Measurements from ENCODE around the gene ARL4C. TPM values are rescaled to one million over a fixed set of nuclear protein-coding genes. Genes with fewer than 3 reads are reported as not detected.

Gene ARL4C
- total RNA-seq, 1 experiment from 2014 or later, result 43.2 TPM

GRCh38 chr2:234483568-234484251 lies 13.2 kb downstream of the ARL4C start:
- no peak for DNase-seq (ENCODE audit: low read depth)
- in situ Hi-C loops (cut with HindIII; ENCODE audit: low pct_unique_long_range_greater_than_20kb, low sequenced_read_pairs), result no loop called here

GRCh38 chr2:234481301-234481700 lies 15.6 kb downstream of the ARL4C start:
- no peak for DNase-seq (ENCODE audit: low read depth)
- in situ Hi-C loops (cut with HindIII; ENCODE audit: low pct_unique_long_range_greater_than_20kb, low sequenced_read_pairs), result no loop called here

- DNase-seq (ENCODE audit: low read depth), result no peak
- in situ Hi-C loops (cut with HindIII; ENCODE audit: low pct_unique_long_range_greater_than_20kb, low sequenced_read_pairs), result no loop called here
Measured at GRCh38 chr2:234480337-234480736, 16.5 kb downstream of the ARL4C start.

GRCh38 chr2:234479465-234479864 lies 17.4 kb downstream of the ARL4C start:
- in situ Hi-C loops (cut with HindIII; ENCODE audit: low pct_unique_long_range_greater_than_20kb, low sequenced_read_pairs), result no loop called here
- DNase-seq (ENCODE audit: low read depth), result no peak

- no peak for DNase-seq (ENCODE audit: low read depth)
- in situ Hi-C loops (cut with HindIII; ENCODE audit: low pct_unique_long_range_greater_than_20kb, low sequenced_read_pairs), result no loop called here
Measured at GRCh38 chr2:234478121-234478858, 18.6 kb downstream of the ARL4C start.

GRCh38 chr2:234476766-234477165 lies 20.1 kb downstream of the ARL4C start:
- in situ Hi-C loops (cut with HindIII; ENCODE audit: low pct_unique_long_range_greater_than_20kb, low sequenced_read_pairs), result no loop called here
- no peak for DNase-seq (ENCODE audit: low read depth)

- no peak for DNase-seq (ENCODE audit: low read depth)
- in situ Hi-C loops (cut with HindIII; ENCODE audit: low pct_unique_long_range_greater_than_20kb, low sequenced_read_pairs), result no loop called here
Measured at GRCh38 chr2:234474654-234475053, 22.2 kb downstream of the ARL4C start.

- in situ Hi-C loops (cut with HindIII; ENCODE audit: low pct_unique_long_range_greater_than_20kb, low sequenced_read_pairs), result no loop called here
- no peak for DNase-seq (ENCODE audit: low read depth)
Measured at GRCh38 chr2:234472155-234472554, 24.7 kb downstream of the ARL4C start.

- no peak for DNase-seq (ENCODE audit: low read depth)
- in situ Hi-C loops (cut with HindIII; ENCODE audit: low pct_unique_long_range_greater_than_20kb, low sequenced_read_pairs), result no loop called here
Measured at GRCh38 chr2:234469972-234470371, 26.9 kb downstream of the ARL4C start.

GRCh38 chr2:234469251-234469845 lies 27.5 kb downstream of the ARL4C start:
- in situ Hi-C loops (cut with HindIII; ENCODE audit: low pct_unique_long_range_greater_than_20kb, low sequenced_read_pairs), result no loop called here
- DNase-seq (ENCODE audit: low read depth), result no peak

- no peak for DNase-seq (ENCODE audit: low read depth)
- in situ Hi-C loops (cut with HindIII; ENCODE audit: low pct_unique_long_range_greater_than_20kb, low sequenced_read_pairs), result no loop called here
Measured at GRCh38 chr2:234468503-234468902, 28.4 kb downstream of the ARL4C start.

- in situ Hi-C loops (cut with HindIII; ENCODE audit: low pct_unique_long_range_greater_than_20kb, low sequenced_read_pairs), result no loop called here
- no peak for DNase-seq (ENCODE audit: low read depth)
Measured at GRCh38 chr2:234467289-234467688, 29.6 kb downstream of the ARL4C start.

- no peak for DNase-seq (ENCODE audit: low read depth)
- in situ Hi-C loops (cut with HindIII; ENCODE audit: low pct_unique_long_range_greater_than_20kb, low sequenced_read_pairs), result no loop called here
Measured at GRCh38 chr2:234464291-234464645, 32.6 kb downstream of the ARL4C start.

GRCh38 chr2:234463626-234464290 lies 33.1 kb downstream of the ARL4C start:
- in situ Hi-C loops (cut with HindIII; ENCODE audit: low pct_unique_long_range_greater_than_20kb, low sequenced_read_pairs), result no loop called here
- no peak for DNase-seq (ENCODE audit: low read depth)

GRCh38 chr2:234462218-234462992 lies 34.5 kb downstream of the ARL4C start:
- DNase-seq (ENCODE audit: low read depth), result no peak

GRCh38 chr2:234459401-234460009 lies 37.4 kb downstream of the ARL4C start:
- DNase-seq (ENCODE audit: low read depth), result no peak
- in situ Hi-C loops (cut with HindIII; ENCODE audit: low pct_unique_long_range_greater_than_20kb, low sequenced_read_pairs), result no loop called here

More at GRCh38 chr2:234462218-234462992, 34.5 kb downstream of the ARL4C start:
- in situ Hi-C loops (cut with HindIII; ENCODE audit: low pct_unique_long_range_greater_than_20kb, low sequenced_read_pairs), result no loop called here

- in situ Hi-C loops (cut with HindIII; ENCODE audit: low pct_unique_long_range_greater_than_20kb, low sequenced_read_pairs), result no loop called here
Measured at GRCh38 chr2:234458466-234458865, 38.4 kb downstream of the ARL4C start.

GRCh38 chr2:234457421-234457820 lies 39.5 kb downstream of the ARL4C start:
- in situ Hi-C loops (cut with HindIII; ENCODE audit: low pct_unique_long_range_greater_than_20kb, low sequenced_read_pairs), result no loop called here
- no peak for DNase-seq (ENCODE audit: low read depth)

More at GRCh38 chr2:234458466-234458865, 38.4 kb downstream of the ARL4C start:
- no peak for DNase-seq (ENCODE audit: low read depth)

Measured in Caki2 (cell line).